ENCODE measurements around the gene BRD8. TPM values are rescaled to one million over a fixed set of nuclear protein-coding genes. Genes with fewer than 3 reads are reported as not detected.

Gene BRD8
- total and polyA plus RNA-seq, 4 donors = 23.3 to 80.1 (median 33.5) TPM

DNA sequence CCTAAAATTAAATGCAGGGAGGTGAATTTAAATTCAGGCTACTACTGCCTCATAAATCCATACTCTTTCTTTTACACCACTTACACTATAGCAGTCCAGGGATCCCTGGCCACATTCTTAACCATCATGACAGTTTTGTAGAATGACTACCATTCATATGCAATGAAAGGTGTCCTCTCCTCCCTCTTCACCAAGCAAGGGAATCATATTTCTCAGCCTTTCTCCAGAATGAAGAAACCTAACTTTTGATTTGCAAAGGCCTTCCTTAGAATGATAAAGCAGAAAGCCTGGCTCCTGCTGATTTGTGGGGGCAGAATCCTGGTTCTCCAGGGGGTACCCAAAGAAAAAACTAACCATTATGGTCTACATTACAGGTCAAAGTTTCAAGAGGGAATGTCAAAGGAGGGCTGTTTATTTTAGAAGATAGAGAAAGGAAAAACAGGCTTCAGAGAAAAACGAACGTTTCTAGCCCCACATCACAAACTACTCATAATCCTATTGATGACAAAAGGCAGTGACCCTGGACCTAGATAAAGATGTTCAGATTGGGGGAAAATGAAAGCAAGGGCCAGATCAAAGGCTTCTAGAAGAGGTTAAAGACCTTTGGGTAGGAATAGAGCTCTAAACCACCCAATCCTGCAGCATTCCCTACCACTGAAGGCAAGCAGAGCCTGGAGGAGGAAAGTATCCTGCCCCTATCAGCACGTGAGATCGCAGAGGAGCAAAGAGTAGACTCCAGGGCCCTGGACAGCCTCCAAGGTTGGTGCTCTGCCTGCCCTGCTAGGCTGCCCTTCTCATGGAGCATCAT is 83.1 kb downstream of the BRD8 start:
- H3K4me1 ChIP-seq (ENCODE audit: control insufficient read depth in 5 of 5, insufficient read depth in 5 of 5, low read length in 5 of 5) = no peaks in the 10 kb centered on the region
- WGBS, 2 donors = 52 to 66% methylated on average over 4 of the region's 4 CpGs
- H3K9ac ChIP-seq (ENCODE audit: insufficient read depth in 1 of 2, low read length in 2 of 2) = no peak overlapping the region
- DNase-seq = no peak
- H3K36me3 ChIP-seq (ENCODE audit: control insufficient read depth in 4 of 4, insufficient read depth in 4 of 4, low read length in 4 of 4) = no peaks in the 10 kb centered on the region
- H3K9me3 ChIP-seq (ENCODE audit: control insufficient read depth in 4 of 4, insufficient read depth in 3 of 4, low read length in 3 of 4) = no peaks in the 10 kb centered on the region
- peaks cover 0 to 4% (median 4%) of the 10 kb centered on the region in 3 donors for H3K27me3 ChIP-seq (ENCODE audit: control insufficient read depth in 3 of 3, insufficient read depth in 3 of 3, low read length in 2 of 3)
- no peak overlapping the region for H3K27ac ChIP-seq (ENCODE audit: low read depth in 1 of 2, low read length in 1 of 2)
- no peak overlapping the region for H3K4me3 ChIP-seq
- no peak for ATAC-seq (ENCODE audit: insufficient read depth, low FRiP score)
- TF ChIP-seq, protein P1, sequence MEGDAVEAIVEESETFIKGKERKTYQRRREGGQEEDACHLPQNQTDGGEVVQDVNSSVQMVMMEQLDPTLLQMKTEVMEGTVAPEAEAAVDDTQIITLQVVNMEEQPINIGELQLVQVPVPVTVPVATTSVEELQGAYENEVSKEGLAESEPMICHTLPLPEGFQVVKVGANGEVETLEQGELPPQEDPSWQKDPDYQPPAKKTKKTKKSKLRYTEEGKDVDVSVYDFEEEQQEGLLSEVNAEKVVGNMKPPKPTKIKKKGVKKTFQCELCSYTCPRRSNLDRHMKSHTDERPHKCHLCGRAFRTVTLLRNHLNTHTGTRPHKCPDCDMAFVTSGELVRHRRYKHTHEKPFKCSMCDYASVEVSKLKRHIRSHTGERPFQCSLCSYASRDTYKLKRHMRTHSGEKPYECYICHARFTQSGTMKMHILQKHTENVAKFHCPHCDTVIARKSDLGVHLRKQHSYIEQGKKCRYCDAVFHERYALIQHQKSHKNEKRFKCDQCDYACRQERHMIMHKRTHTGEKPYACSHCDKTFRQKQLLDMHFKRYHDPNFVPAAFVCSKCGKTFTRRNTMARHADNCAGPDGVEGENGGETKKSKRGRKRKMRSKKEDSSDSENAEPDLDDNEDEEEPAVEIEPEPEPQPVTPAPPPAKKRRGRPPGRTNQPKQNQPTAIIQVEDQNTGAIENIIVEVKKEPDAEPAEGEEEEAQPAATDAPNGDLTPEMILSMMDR (IDR thresholded peaks at IDR 0.05; ENCODE audit: control extremely low read depth, extremely low read depth) = no peak

DNA sequence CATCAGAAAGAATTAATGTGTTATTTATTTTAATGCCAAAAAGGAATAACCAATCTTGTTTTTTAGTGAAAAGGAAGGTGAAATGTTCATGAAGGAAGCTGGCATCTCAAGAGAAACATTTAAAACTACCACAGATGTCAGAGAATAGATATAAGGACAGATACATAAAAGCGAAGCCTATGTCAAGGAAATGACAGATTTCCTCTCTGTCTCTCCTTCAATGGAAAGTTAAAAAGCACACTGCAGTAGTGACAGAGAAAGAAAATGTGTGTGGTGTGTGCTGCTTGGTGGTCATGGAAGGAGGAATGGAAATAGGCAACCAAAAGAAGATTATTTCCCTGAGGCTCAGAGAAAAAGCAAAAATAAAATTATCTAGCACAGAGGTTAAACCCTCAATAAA is 85.4 kb downstream of the BRD8 start:
- WGBS, 2 donors = 35 to 36% methylated on average over 1 of the region's 1 CpG

DNA sequence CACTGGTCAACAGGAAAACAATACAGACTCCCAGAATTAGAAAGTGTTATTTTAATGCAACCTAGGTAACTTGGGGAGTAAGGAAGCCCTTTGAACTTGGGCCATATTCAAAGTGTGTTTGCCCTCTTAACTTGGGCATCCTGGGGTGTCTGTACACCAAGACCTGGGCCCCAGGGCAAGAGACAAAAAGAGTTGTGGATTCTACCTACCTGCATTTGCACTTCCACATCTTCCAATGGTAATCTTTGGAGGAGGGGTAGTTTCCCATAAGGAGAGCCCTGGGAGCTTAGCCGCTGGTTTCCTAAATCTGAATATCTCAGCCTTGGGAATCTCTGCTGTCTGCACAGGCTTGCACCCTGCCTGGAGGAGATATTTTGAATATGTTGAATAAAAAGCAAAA is 86.1 kb downstream of the BRD8 start:
- TF ChIP-seq, protein P1 (IDR thresholded peaks at IDR 0.05; ENCODE audit: control extremely low read depth, extremely low read depth) = no peak
- Histone ChIP-seq H3K27ac (ENCODE audit: low read depth in 1 of 2, low read length in 1 of 2) (no peak overlapping the region), H3K4me1 (ENCODE audit: control insufficient read depth in 5 of 5, insufficient read depth in 5 of 5, low read length in 5 of 5) (no peaks in the 10 kb centered on the region), H3K9ac (ENCODE audit: insufficient read depth in 1 of 2, low read length in 2 of 2) (no peak overlapping the region), H3K36me3 (ENCODE audit: control insufficient read depth in 4 of 4, insufficient read depth in 4 of 4, low read length in 4 of 4) (no peaks in the 10 kb centered on the region), H3K27me3 (ENCODE audit: control insufficient read depth in 3 of 3, insufficient read depth in 3 of 3, low read length in 2 of 3) (peaks cover 0 to 4% (median 4%) of the 10 kb centered on the region in 3 donors), H3K9me3 (ENCODE audit: control insufficient read depth in 4 of 4, insufficient read depth in 3 of 4, low read length in 3 of 4) (no peaks in the 10 kb centered on the region), H3K4me3 (no peak overlapping the region)
- WGBS, 2 donors = 79 to 100% methylated on average over 1 of the region's 1 CpG
- ATAC-seq (ENCODE audit: insufficient read depth, low FRiP score) (no peak), DNase-seq (no peak)

More for the DNA sequence above, 85.4 kb downstream of the BRD8 start:
- Histone ChIP-seq H3K27me3 (ENCODE audit: control insufficient read depth in 3 of 3, insufficient read depth in 3 of 3, low read length in 2 of 3) (peaks cover 0 to 4% (median 4%) of the 10 kb centered on the region in 3 donors), H3K9me3 (ENCODE audit: control insufficient read depth in 4 of 4, insufficient read depth in 3 of 4, low read length in 3 of 4) (no peaks in the 10 kb centered on the region), H3K4me1 (ENCODE audit: control insufficient read depth in 5 of 5, insufficient read depth in 5 of 5, low read length in 5 of 5) (no peaks in the 10 kb centered on the region), H3K27ac (ENCODE audit: low read depth in 1 of 2, low read length in 1 of 2) (no peak overlapping the region), H3K4me3 (no peak overlapping the region), H3K9ac (ENCODE audit: insufficient read depth in 1 of 2, low read length in 2 of 2) (no peak overlapping the region), H3K36me3 (ENCODE audit: control insufficient read depth in 4 of 4, insufficient read depth in 4 of 4, low read length in 4 of 4) (no peaks in the 10 kb centered on the region)
- TF ChIP-seq, protein P1 (IDR thresholded peaks at IDR 0.05; ENCODE audit: control extremely low read depth, extremely low read depth) = no peak
- DNase-seq (no peak), ATAC-seq (ENCODE audit: insufficient read depth, low FRiP score) (no peak)

Data from lung (tissue), 12 donors.